Measurements from ENCODE around the gene GGA2.

GGA2 gene

GRCh38 chr16:23512168-23512695 is 1.9 kb upstream of the GGA2 start:
- H3K27ac ChIP-seq (ENCODE audit: extremely low read depth, low read depth, low read length) = no peak overlapping the region
- H3K4me3 ChIP-seq (ENCODE audit: low read depth, low read length) = no peak overlapping the region
- TF ChIP-seq ZNF221 (tag by site-specific recombination; IDR thresholded peaks at IDR 0.05; ENCODE audit: borderline replicate concordance) (no peak), ZNF664 (tag by site-specific recombination; IDR thresholded peaks at IDR 0.05) (no peak), ZEB2 (tag by site-specific recombination; IDR thresholded peaks at IDR 0.05) (no peak), HOXC10 (CRISPR knock-in tag; IDR thresholded peaks at IDR 0.05) (no peak), ZNF16 (tag by site-specific recombination; IDR thresholded peaks at IDR 0.05; ENCODE audit: low read depth) (no peak), ZNF302 (tag by site-specific recombination; IDR thresholded peaks at IDR 0.05; ENCODE audit: low read depth) (no peak), ZNF473 (tag by site-specific recombination; IDR thresholded peaks at IDR 0.05) (no peak), ZNF146 (tag by site-specific recombination; IDR thresholded peaks at IDR 0.05) (no peak), ZNF510 (tag by site-specific recombination; IDR thresholded peaks at IDR 0.05; ENCODE audit: insufficient replicate concordance) (no peak), ZNF785 (tag by site-specific recombination; IDR thresholded peaks at IDR 0.05) (no peak), ZNF658 (tag by site-specific recombination; IDR thresholded peaks at IDR 0.05) (no peak), ZSCAN4 (tag by site-specific recombination; IDR thresholded peaks at IDR 0.05) (no peak), ZNF394 (tag by site-specific recombination; IDR thresholded peaks at IDR 0.05; ENCODE audit: borderline replicate concordance) (no peak)
- no peaks in the 10 kb centered on the region for H3K4me1 ChIP-seq (ENCODE audit: control insufficient read depth, insufficient read depth, low read length)
- H3K9me3 ChIP-seq (ENCODE audit: control insufficient read depth, insufficient read depth, low read depth, low read length) = no peaks in the 10 kb centered on the region
- CTCF ChIA-PET = interaction anchor here (0.6 kb wide), 1 partner anchor 27 kb away, joined by 3 read pairs; no protein-coding TSS in a partner anchor
- peaks cover 0 to 4% of the 10 kb centered on the region in 2 experiments; a peak in 1 of 3 replicates for H3K36me3 ChIP-seq (ENCODE audit: control insufficient read depth in 2 of 2, insufficient read depth in 1 of 2, low read length in 2 of 2)
- POLR2A ChIA-PET = no interaction called here

- H3K27ac ChIP-seq (ENCODE audit: extremely low read depth, low read depth, low read length) = no peak overlapping the region
- no peaks in the 10 kb centered on the region for H3K4me1 ChIP-seq (ENCODE audit: control insufficient read depth, insufficient read depth, low read length)
- peaks cover 0 to 4% of the 10 kb centered on the region in 2 experiments; a peak in 1 of 3 replicates for H3K36me3 ChIP-seq (ENCODE audit: control insufficient read depth in 2 of 2, insufficient read depth in 1 of 2, low read length in 2 of 2)
- H3K4me3 ChIP-seq (ENCODE audit: low read depth, low read length) = no peak overlapping the region
- TF ChIP-seq ZNF701 (tag by site-specific recombination; IDR thresholded peaks at IDR 0.05) (no peak), PRDM1 (tag by site-specific recombination; IDR thresholded peaks at IDR 0.05) (no peak), HIC1 (tag by site-specific recombination; IDR thresholded peaks at IDR 0.05) (no peak), ZNF843 (tag by site-specific recombination; IDR thresholded peaks at IDR 0.05) (no peak), HOXD13 (CRISPR knock-in tag; IDR thresholded peaks at IDR 0.05; ENCODE audit: borderline replicate concordance) (no peak)
- TF ChIP-seq, protein P1, sequence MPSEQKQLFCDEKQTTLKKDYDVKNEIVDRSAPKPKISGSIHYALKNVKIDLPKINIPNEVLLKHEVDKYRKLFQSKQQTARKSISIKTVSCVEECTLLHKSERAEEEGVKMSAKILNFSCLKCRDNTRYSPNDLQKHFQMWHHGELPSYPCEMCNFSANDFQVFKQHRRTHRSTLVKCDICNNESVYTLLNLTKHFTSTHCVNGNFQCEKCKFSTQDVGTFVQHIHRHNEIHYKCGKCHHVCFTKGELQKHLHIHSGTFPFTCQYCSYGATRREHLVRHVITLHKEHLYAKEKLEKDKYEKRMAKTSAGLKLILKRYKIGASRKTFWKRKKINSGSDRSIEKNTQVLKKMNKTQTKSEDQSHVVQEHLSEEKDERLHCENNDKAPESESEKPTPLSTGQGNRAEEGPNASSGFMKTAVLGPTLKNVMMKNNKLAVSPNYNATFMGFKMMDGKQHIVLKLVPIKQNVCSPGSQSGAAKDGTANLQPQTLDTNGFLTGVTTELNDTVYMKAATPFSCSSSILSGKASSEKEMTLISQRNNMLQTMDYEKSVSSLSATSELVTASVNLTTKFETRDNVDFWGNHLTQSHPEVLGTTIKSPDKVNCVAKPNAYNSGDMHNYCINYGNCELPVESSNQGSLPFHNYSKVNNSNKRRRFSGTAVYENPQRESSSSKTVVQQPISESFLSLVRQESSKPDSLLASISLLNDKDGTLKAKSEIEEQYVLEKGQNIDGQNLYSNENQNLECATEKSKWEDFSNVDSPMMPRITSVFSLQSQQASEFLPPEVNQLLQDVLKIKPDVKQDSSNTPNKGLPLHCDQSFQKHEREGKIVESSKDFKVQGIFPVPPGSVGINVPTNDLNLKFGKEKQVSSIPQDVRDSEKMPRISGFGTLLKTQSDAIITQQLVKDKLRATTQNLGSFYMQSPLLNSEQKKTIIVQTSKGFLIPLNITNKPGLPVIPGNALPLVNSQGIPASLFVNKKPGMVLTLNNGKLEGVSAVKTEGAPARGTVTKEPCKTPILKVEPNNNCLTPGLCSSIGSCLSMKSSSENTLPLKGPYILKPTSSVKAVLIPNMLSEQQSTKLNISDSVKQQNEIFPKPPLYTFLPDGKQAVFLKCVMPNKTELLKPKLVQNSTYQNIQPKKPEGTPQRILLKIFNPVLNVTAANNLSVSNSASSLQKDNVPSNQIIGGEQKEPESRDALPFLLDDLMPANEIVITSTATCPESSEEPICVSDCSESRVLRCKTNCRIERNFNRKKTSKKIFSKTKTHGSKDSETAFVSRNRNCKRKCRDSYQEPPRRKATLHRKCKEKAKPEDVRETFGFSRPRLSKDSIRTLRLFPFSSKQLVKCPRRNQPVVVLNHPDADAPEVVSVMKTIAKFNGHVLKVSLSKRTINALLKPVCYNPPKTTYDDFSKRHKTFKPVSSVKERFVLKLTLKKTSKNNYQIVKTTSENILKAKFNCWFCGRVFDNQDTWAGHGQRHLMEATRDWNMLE (tag by site-specific recombination; conservative IDR thresholded peaks at IDR 0.05; ENCODE audit: low read depth) = no peak
- no peaks in the 10 kb centered on the region for H3K9me3 ChIP-seq (ENCODE audit: control insufficient read depth, insufficient read depth, low read depth, low read length)
- ChIA-PET CTCF (no interaction called here), POLR2A (no interaction called here)
Measured at GRCh38 chr16:23511731-23512130, 1.4 kb upstream of the GGA2 start.

Measured in HEK293 (cell line).